NT2/D1 (cell line): ENCODE measurements around the gene CLP1.

Experiments used
- SUZ12 ChIP-seq: IDR thresholded peaks from 2 replicates; pipeline ENCODE4 v1.6.1; 2011; ENCODE audit not compliant: insufficient read length, insufficient read depth; ENCODE audit errors: extremely low read depth
- YY1 ChIP-seq: IDR thresholded peaks from 2 replicates; pipeline ENCODE4 v1.6.1; 2011; ENCODE audit not compliant: insufficient read length, insufficient read depth
- ZNF274 ChIP-seq: IDR thresholded peaks from 2 replicates; pipeline ENCODE4 v1.6.1; 2011; ENCODE audit warnings: mild to moderate bottlenecking, low read depth, low read length

DNA sequence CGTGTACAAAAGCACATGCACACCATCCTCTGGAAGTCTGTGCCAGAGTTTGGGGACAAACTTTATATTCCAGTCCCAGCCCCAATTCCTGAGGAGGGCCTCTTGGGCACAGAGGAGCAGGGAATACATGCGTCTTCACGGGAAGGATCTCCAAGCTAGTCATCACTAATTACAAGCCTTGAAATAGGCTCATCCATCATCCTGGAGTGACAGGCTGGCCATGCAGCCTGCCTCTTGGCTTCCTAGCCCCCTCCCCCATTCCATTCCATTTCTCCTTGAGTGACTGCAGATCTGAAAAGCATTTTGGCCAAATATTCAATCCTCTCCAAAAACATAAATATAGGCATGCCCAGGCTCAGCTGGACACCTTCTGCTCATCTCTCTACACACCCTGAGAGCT is 35.3 kb upstream of the CLP1 start:
- TF ChIP-seq YY1 (no peak), SUZ12 (no peak), ZNF274 (no peak)
